ENCODE data around the gene SPTBN4. TPM values are rescaled to one million over a fixed set of nuclear protein-coding genes. Genes with fewer than 3 reads are reported as not detected.
"Not testable (repeated sequence)": the region's sequence is repeated elsewhere in the genome, so short reads cannot be mapped to it uniquely, and the experiment has no call there.

The SPTBN4 gene
- total RNA-seq, 1 donor from 2014 or later: 0.41 TPM

GRCh38 chr19:40539070-40539469 lies 72.3 kb downstream of the SPTBN4 start:
- H3K27me3 Mint-ChIP-seq (ENCODE audit: low read depth, unreplicated experiment): peaks cover 37% of the 10 kb centered on the region
- H3K36me3 ChIP-seq (ENCODE audit: insufficient read depth, low read length): no peaks in the 10 kb centered on the region
- H3K4me3 Mint-ChIP-seq (ENCODE audit: unreplicated experiment): no peak overlapping the region

GRCh38 chr19:40542202-40542859 lies 75.5 kb downstream of the SPTBN4 start:
- peaks cover 3% of the 10 kb centered on the region for H3K9me3 Mint-ChIP-seq (ENCODE audit: unreplicated experiment)
- no peak overlapping the region for H3K27ac Mint-ChIP-seq (ENCODE audit: unreplicated experiment)
- H2AFZ ChIP-seq (ENCODE audit: low read depth, low read length): no peak overlapping the region
- no peak for TF ChIP-seq EZH2 (IDR thresholded peaks at IDR 0.05; ENCODE audit: insufficient read depth, low read length)
- no peak for TF ChIP-seq CTCF (IDR thresholded peaks at IDR 0.05; ENCODE audit: insufficient read depth, low read depth, low read length)
- H4K20me1 ChIP-seq (ENCODE audit: insufficient read depth, low read length): no peaks in the 10 kb centered on the region
- no peak overlapping the region for H3K4me2 ChIP-seq (ENCODE audit: low read length)
- no peak overlapping the region for H3K4me3 ChIP-seq (ENCODE audit: insufficient read depth, low read depth, low read length)
- no peaks in the 10 kb centered on the region for H3K4me1 ChIP-seq (ENCODE audit: insufficient read depth, low read length)
- FAIRE-seq (no peak), DNase-seq (ENCODE audit: low read depth) (no peak)
- peaks cover 30% of the 10 kb centered on the region for H3K27me3 Mint-ChIP-seq (ENCODE audit: low read depth, unreplicated experiment)
- H3K4me3 Mint-ChIP-seq (ENCODE audit: unreplicated experiment): no peak overlapping the region
- H3K4me1 Mint-ChIP-seq (ENCODE audit: low read depth, unreplicated experiment): no peaks in the 10 kb centered on the region
- no peak overlapping the region for H3K9ac ChIP-seq (ENCODE audit: low read length)
- H3K27me3 ChIP-seq (ENCODE audit: insufficient read depth, low read length): no peaks in the 10 kb centered on the region
- no peaks in the 10 kb centered on the region for H3K36me3 ChIP-seq (ENCODE audit: insufficient read depth, low read length)
- H3K79me2 ChIP-seq (ENCODE audit: insufficient read depth, low read length): no peaks in the 10 kb centered on the region
- H3K9me3 ChIP-seq (ENCODE audit: insufficient read depth, low read depth, low read length): no peaks in the 10 kb centered on the region
- no peak overlapping the region for H3K27ac ChIP-seq (ENCODE audit: low read depth, low read length)
- no peaks in the 10 kb centered on the region for H3K36me3 Mint-ChIP-seq (ENCODE audit: low read depth, unreplicated experiment)

More at GRCh38 chr19:40539070-40539469, 72.3 kb downstream of the SPTBN4 start:
- no peaks in the 10 kb centered on the region for H3K9me3 ChIP-seq (ENCODE audit: insufficient read depth, low read depth, low read length)
- TF ChIP-seq CTCF (IDR thresholded peaks at IDR 0.05; ENCODE audit: insufficient read depth, low read depth, low read length) (no peak), EZH2 (IDR thresholded peaks at IDR 0.05; ENCODE audit: insufficient read depth, low read length) (no peak)
- H3K9ac ChIP-seq (ENCODE audit: low read length): no peak overlapping the region
- Mint-ChIP-seq H3K9me3 (ENCODE audit: unreplicated experiment) (no peaks in the 10 kb centered on the region), H3K4me1 (ENCODE audit: low read depth, unreplicated experiment) (no peaks in the 10 kb centered on the region), H3K36me3 (ENCODE audit: low read depth, unreplicated experiment) (no peaks in the 10 kb centered on the region), H3K27ac (ENCODE audit: unreplicated experiment) (no peak overlapping the region)
- H2AFZ ChIP-seq (ENCODE audit: low read depth, low read length): no peak overlapping the region
- no peak for FAIRE-seq
- no peak for DNase-seq (ENCODE audit: low read depth)
- no peak overlapping the region for H3K4me3 ChIP-seq (ENCODE audit: insufficient read depth, low read depth, low read length)
- no peaks in the 10 kb centered on the region for H3K4me1 ChIP-seq (ENCODE audit: insufficient read depth, low read length)
- H4K20me1 ChIP-seq (ENCODE audit: insufficient read depth, low read length): no peaks in the 10 kb centered on the region
- no peak overlapping the region for H3K4me2 ChIP-seq (ENCODE audit: low read length)
- H3K79me2 ChIP-seq (ENCODE audit: insufficient read depth, low read length): no peaks in the 10 kb centered on the region
- H3K27ac ChIP-seq (ENCODE audit: low read depth, low read length): no peak overlapping the region
- no peaks in the 10 kb centered on the region for H3K27me3 ChIP-seq (ENCODE audit: insufficient read depth, low read length)

GRCh38 chr19:40543029-40543597 lies 76.3 kb downstream of the SPTBN4 start:
- no peaks in the 10 kb centered on the region for H3K79me2 ChIP-seq (ENCODE audit: insufficient read depth, low read length)
- FAIRE-seq (no peak), DNase-seq (ENCODE audit: low read depth) (no peak)
- no peak overlapping the region for H3K9ac ChIP-seq (ENCODE audit: low read length)
- H3K9me3 ChIP-seq (ENCODE audit: insufficient read depth, low read depth, low read length): no peaks in the 10 kb centered on the region
- no peak overlapping the region for H3K4me2 ChIP-seq (ENCODE audit: low read length)
- no peak overlapping the region for H3K4me3 Mint-ChIP-seq (ENCODE audit: unreplicated experiment)
- no peaks in the 10 kb centered on the region for H3K27me3 ChIP-seq (ENCODE audit: insufficient read depth, low read length)
- H4K20me1 ChIP-seq (ENCODE audit: insufficient read depth, low read length): no peaks in the 10 kb centered on the region
- peaks cover 28% of the 10 kb centered on the region for H3K27me3 Mint-ChIP-seq (ENCODE audit: low read depth, unreplicated experiment)
- no peaks in the 10 kb centered on the region for H3K4me1 ChIP-seq (ENCODE audit: insufficient read depth, low read length)
- TF ChIP-seq CTCF (IDR thresholded peaks at IDR 0.05; ENCODE audit: insufficient read depth, low read depth, low read length) (no peak), EZH2 (IDR thresholded peaks at IDR 0.05; ENCODE audit: insufficient read depth, low read length) (no peak)
- H3K36me3 Mint-ChIP-seq (ENCODE audit: low read depth, unreplicated experiment): no peaks in the 10 kb centered on the region
- H3K36me3 ChIP-seq (ENCODE audit: insufficient read depth, low read length): no peaks in the 10 kb centered on the region
- H3K27ac ChIP-seq (ENCODE audit: low read depth, low read length): no peak overlapping the region
- peaks cover 3% of the 10 kb centered on the region for H3K9me3 Mint-ChIP-seq (ENCODE audit: unreplicated experiment)
- no peaks in the 10 kb centered on the region for H3K4me1 Mint-ChIP-seq (ENCODE audit: low read depth, unreplicated experiment)
- H3K4me3 ChIP-seq (ENCODE audit: insufficient read depth, low read depth, low read length): no peak overlapping the region
- H2AFZ ChIP-seq (ENCODE audit: low read depth, low read length): no peak overlapping the region
- H3K27ac Mint-ChIP-seq (ENCODE audit: unreplicated experiment): no peak overlapping the region

GRCh38 chr19:40546153-40546841 lies 79.5 kb downstream of the SPTBN4 start:
- not testable (repeated sequence) for H3K4me3 Mint-ChIP-seq (ENCODE audit: unreplicated experiment); H3K4me2 ChIP-seq (ENCODE audit: low read length); H3K27ac ChIP-seq (ENCODE audit: low read depth, low read length); DNase-seq (ENCODE audit: low read depth); H4K20me1 ChIP-seq (ENCODE audit: insufficient read depth, low read length); H3K36me3 Mint-ChIP-seq (ENCODE audit: low read depth, unreplicated experiment); H2AFZ ChIP-seq (ENCODE audit: low read depth, low read length); H3K4me1 ChIP-seq (ENCODE audit: insufficient read depth, low read length); H3K36me3 ChIP-seq (ENCODE audit: insufficient read depth, low read length); H3K4me1 Mint-ChIP-seq (ENCODE audit: low read depth, unreplicated experiment); H3K9me3 Mint-ChIP-seq (ENCODE audit: unreplicated experiment); H3K9me3 ChIP-seq (ENCODE audit: insufficient read depth, low read depth, low read length); H3K9ac ChIP-seq (ENCODE audit: low read length); H3K4me3 ChIP-seq (ENCODE audit: insufficient read depth, low read depth, low read length); H3K27me3 ChIP-seq (ENCODE audit: insufficient read depth, low read length); H3K79me2 ChIP-seq (ENCODE audit: insufficient read depth, low read length); FAIRE-seq
- peaks cover 48% of the 10 kb centered on the region for H3K27me3 Mint-ChIP-seq (ENCODE audit: low read depth, unreplicated experiment)
- peak overlapping the region; percentile 18 for H3K27ac Mint-ChIP-seq (ENCODE audit: unreplicated experiment)

All from astrocyte (in vitro differentiated cells and primary cell).